Suppressor macrophage (primary cell): ENCODE data around the gene SEC22A.

Experiments used
- DNase-seq, 4 experiments: peaks; one replicate each; pipeline ENCODE4 v3.0.0-alpha.2; 2020 to 2022

SEC22A gene

GRCh38 chr3:123267821-123268220, 66.1 kb downstream of the SEC22A start:
- DNase-seq, result no peak

- no peak for DNase-seq
Measured at GRCh38 chr3:123270818-123271217, 69.1 kb downstream of the SEC22A start.

GRCh38 chr3:123271466-123272159, 69.9 kb downstream of the SEC22A start:
- no peak for DNase-seq

- DNase-seq, result no peak
Measured at GRCh38 chr3:123272547-123272946, 70.8 kb downstream of the SEC22A start.

- no peak for DNase-seq
Measured at GRCh38 chr3:123275691-123276090, 73.9 kb downstream of the SEC22A start.

- DNase-seq, result no peak
Measured at GRCh38 chr3:123276346-123277006, 74.7 kb downstream of the SEC22A start.

GRCh38 chr3:123277106-123277505, 75.4 kb downstream of the SEC22A start:
- DNase-seq, result no peak

- no peak for DNase-seq
Measured at GRCh38 chr3:123278446-123278845, 76.7 kb downstream of the SEC22A start.

- DNase-seq, result no peak
Measured at GRCh38 chr3:123279121-123279520, 77.4 kb downstream of the SEC22A start.

- DNase-seq, result no peak
Measured at GRCh38 chr3:123281406-123281805, 79.7 kb downstream of the SEC22A start.

GRCh38 chr3:123281929-123282328, 80.2 kb downstream of the SEC22A start:
- no peak for DNase-seq

GRCh38 chr3:123282461-123282860, 80.7 kb downstream of the SEC22A start:
- DNase-seq, result no peak

- DNase-seq, result no peak
Measured at GRCh38 chr3:123283074-123283473, 81.3 kb downstream of the SEC22A start.

GRCh38 chr3:123283657-123284398, 82.1 kb downstream of the SEC22A start:
- no peak for DNase-seq

GRCh38 chr3:123284399-123285010, 82.8 kb downstream of the SEC22A start:
- DNase-seq, result no peak

- DNase-seq, result no peak
Measured at GRCh38 chr3:123285066-123285465, 83.3 kb downstream of the SEC22A start.

GRCh38 chr3:123285479-123285878, 83.7 kb downstream of the SEC22A start:
- DNase-seq, result no peak

- no peak for DNase-seq
Measured at GRCh38 chr3:123285931-123286307, 84.2 kb downstream of the SEC22A start.

- peak; percentile 66 to 79 (median 72) for DNase-seq
Measured at GRCh38 chr3:123286308-123287023, 84.7 kb downstream of the SEC22A start.

- DNase-seq, result no peak
Measured at GRCh38 chr3:123287051-123287961, 85.6 kb downstream of the SEC22A start.

GRCh38 chr3:123287962-123288302, 86.2 kb downstream of the SEC22A start:
- DNase-seq, result no peak
